Measurements from ENCODE around the gene SUZ12.
"Not testable (repeated sequence)": the region's sequence is repeated elsewhere in the genome, so short reads cannot be mapped to it uniquely, and the experiment has no call there.

DNA sequence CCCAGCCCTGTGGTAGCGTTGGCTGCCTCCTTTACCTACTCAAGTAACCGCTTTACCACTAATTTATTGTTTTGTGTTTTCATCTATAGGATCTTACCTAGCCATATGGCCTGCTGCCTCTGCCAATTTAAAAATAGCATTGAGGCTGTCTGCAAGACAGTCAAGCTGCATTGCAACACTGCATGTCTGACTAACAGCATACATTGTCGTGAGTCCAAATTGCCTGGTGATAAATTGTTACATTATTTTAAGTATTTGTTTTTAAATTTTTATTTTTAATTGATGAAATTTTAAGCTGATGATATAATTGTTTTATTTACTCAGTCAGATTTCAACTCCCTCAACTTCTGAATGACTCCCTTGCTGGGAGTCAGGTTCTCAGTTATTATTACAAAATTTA is 108.8 kb downstream of the SUZ12 start:
- TF ChIP-seq POLR2AphosphoS5, CTCF, EP300, POLR2A (IDR thresholded peaks at IDR 0.05): not testable (repeated sequence)
